H1 (cell line): ENCODE measurements around the gene UBA3. TPM values are rescaled to one million over a fixed set of nuclear protein-coding genes. Genes with fewer than 3 reads are reported as not detected.
A peak's percentile ranks its signal among the peaks of the same experiment; 100 is the strongest.

ENCODE experiments used
- CTCF ChIA-PET: fragments of 300-600 bp; sonication (Branson Sonifier 250); formaldehyde crosslinking; loops from one replicate; lab custom pipeline; 2021; ENCODE audit not compliant: partially characterized antibody; lab: Charles Lee
- POLR2A ChIA-PET: fragments of 300-600 bp; sonication (Branson Sonifier 250); formaldehyde crosslinking; loops from one replicate; lab custom pipeline; 2021; ENCODE audit warnings: inconsistent platforms; ENCODE audit not compliant: partially characterized antibody; lab: Charles Lee
- DNase-seq, 2 experiments: peaks; one replicate each; pipeline versions ENCODE4 v3.0.0 to v3.0.0-alpha.2; 2010 to 2022; ENCODE audit warnings: low spot score in 2 of 2, low read depth in 1 of 2, mixed read lengths in 1 of 2
- FAIRE-seq: peaks from 2 replicates; lab custom pipeline; 2011; peaks lifted over from hg19 to GRCh38; lab: Jason Lieb, UNC
- H2AFZ ChIP-seq: 2 replicates; pipeline ENCODE4 v1.8.1; 2012; ENCODE audit warnings: low read length, inconsistent platforms
- H2AK5ac ChIP-seq: 2 replicates; pipeline ENCODE4 v1.6.1; 2013; ENCODE audit warnings: low read depth, low read length
- H2BK120ac ChIP-seq: replicated peaks from 2 replicates; pipeline ENCODE3; 2013; ENCODE audit warnings: low read depth, low read length, inconsistent platforms
- H2BK12ac ChIP-seq: 2 replicates; pipeline ENCODE4 v1.6.1; 2013; ENCODE audit warnings: low read depth, low read length
- H2BK15ac ChIP-seq: 2 replicates; pipeline ENCODE4 v1.6.1; 2013; ENCODE audit warnings: low read length
- H2BK20ac ChIP-seq: 2 replicates; pipeline ENCODE4 v1.6.1; 2013; ENCODE audit warnings: low read length
- H2BK5ac ChIP-seq: 2 replicates; pipeline ENCODE4 v1.6.1; 2013; ENCODE audit warnings: low read depth, low read length
- H3K14ac ChIP-seq: 2 replicates; pipeline ENCODE4 v1.6.1; 2013; ENCODE audit warnings: inconsistent platforms; ENCODE audit not compliant: insufficient read length
- H3K18ac ChIP-seq: 2 replicates; pipeline ENCODE4 v1.6.1; 2013; ENCODE audit warnings: low read length; ENCODE audit errors: extremely low read depth
- H3K23ac ChIP-seq: 2 replicates; pipeline ENCODE4 v1.6.1; 2013; ENCODE audit warnings: inconsistent platforms; ENCODE audit not compliant: insufficient read length
- H3K23me2 ChIP-seq: 2 replicates; pipeline ENCODE4 v1.6.1; 2013; ENCODE audit warnings: low read depth, low read length
- H3K27ac ChIP-seq: 2 replicates; pipeline ENCODE4 v1.6.1; 2011; ENCODE audit warnings: low read depth, low read length, inconsistent platforms
- H3K27me3 ChIP-seq, 4 experiments: replicated peaks in 1 of 4; 1 replicate in 1 of 4; 2 replicates in 3 of 4; pipeline versions ENCODE4 v1.6.1 to v1.8.1; 2011 to 2013; ENCODE audit warnings: low read length in 3 of 4, mild to moderate bottlenecking in 3 of 4, inconsistent platforms in 2 of 4, mixed read lengths in 2 of 4, moderate library complexity in 1 of 4; ENCODE audit not compliant: control insufficient read depth in 3 of 4, insufficient read depth in 3 of 4; ENCODE audit errors: extremely low read depth in 1 of 4
- H3K36me3 ChIP-seq, 4 experiments: 2 replicates each; pipeline versions ENCODE4 v1.6.1 to v1.8.1; 2011 to 2013; ENCODE audit warnings: mild to moderate bottlenecking in 4 of 4, low read length in 3 of 4, moderate library complexity in 2 of 4, control low read depth in 1 of 4, inconsistent platforms in 1 of 4; ENCODE audit not compliant: insufficient read depth in 4 of 4, control insufficient read depth in 2 of 4
- H3K4ac ChIP-seq: replicated peaks from 2 replicates; pipeline ENCODE3; 2013; ENCODE audit warnings: low read length, low read depth, mixed read lengths, inconsistent platforms; ENCODE audit not compliant: insufficient read length
- H3K4me1 ChIP-seq, 4 experiments: replicated peaks in 1 of 4; 1 replicate in 1 of 4; 2 replicates in 3 of 4; pipeline versions ENCODE4 v1.6.1 to v1.8.1; 2011 to 2013; ENCODE audit warnings: low read length in 3 of 4, inconsistent platforms in 2 of 4, mixed read lengths in 1 of 4; ENCODE audit not compliant: insufficient read depth in 4 of 4, control insufficient read depth in 3 of 4
- H3K4me2 ChIP-seq, 2 experiments: 2 replicates each; pipeline versions ENCODE4 v1.6.1 to v1.8.1; 2011 to 2013; ENCODE audit warnings: low read depth in 2 of 2, low read length in 2 of 2, control low read depth in 1 of 2, inconsistent platforms in 1 of 2, mild to moderate bottlenecking in 1 of 2; ENCODE audit not compliant: insufficient read depth in 1 of 2
- H3K4me3 ChIP-seq, 4 experiments: fragments of 200-600, 300-600 bp in 1 of 4; sonication (generic), shearing (Covaris generic), sonication (Bioruptor Twin) in 1 of 4; 2 replicates each; pipeline versions ENCODE4 v1.5.1 to v1.8.1; 2011 to 2016; ENCODE audit warnings: low read length in 4 of 4, low read depth in 3 of 4, control low read depth in 2 of 4, inconsistent platforms in 2 of 4, mild to moderate bottlenecking in 2 of 4, mixed read lengths in 1 of 4, moderate library complexity in 1 of 4; ENCODE audit not compliant: insufficient read depth in 2 of 4; ENCODE audit errors: extremely low read depth in 1 of 4
- H3K56ac ChIP-seq: replicated peaks from 2 replicates; pipeline ENCODE3; 2013; ENCODE audit warnings: low read depth, mild to moderate bottlenecking, mixed read lengths, low read length, inconsistent platforms; ENCODE audit not compliant: insufficient read length
- H3K79me1 ChIP-seq: 2 replicates; pipeline ENCODE4 v1.6.1; 2013; ENCODE audit warnings: low read depth, low read length, control low read depth
- H3K79me2 ChIP-seq, 2 experiments: 2 replicates each; pipeline versions ENCODE4 v1.6.1 to v1.8.1; 2012 to 2013; ENCODE audit warnings: low read length in 2 of 2, mild to moderate bottlenecking in 2 of 2, inconsistent platforms in 1 of 2; ENCODE audit not compliant: insufficient read depth in 2 of 2, control insufficient read depth in 1 of 2
- H3K9ac ChIP-seq, 4 experiments: replicated peaks in 1 of 4; 1 replicate in 1 of 4; 2 replicates in 3 of 4; pipeline versions ENCODE4 v1.6.1 to v1.8.1; 2011 to 2013; ENCODE audit warnings: low read depth in 3 of 4, low read length in 3 of 4, control low read depth in 2 of 4, mild to moderate bottlenecking in 2 of 4, moderate library complexity in 2 of 4, inconsistent platforms in 1 of 4; ENCODE audit errors: extremely low read depth in 1 of 4
- H3K9me3 ChIP-seq, 2 experiments: 2 replicates each; pipeline versions ENCODE4 v1.6.1 to v1.8.1; 2012 to 2013; ENCODE audit warnings: mild to moderate bottlenecking in 2 of 2, moderate library complexity in 2 of 2, control low read depth in 1 of 2, inconsistent platforms in 1 of 2, low read depth in 1 of 2, low read length in 1 of 2, mixed read lengths in 1 of 2; ENCODE audit not compliant: insufficient read depth in 2 of 2
- H4K20me1 ChIP-seq, 2 experiments: replicated peaks in 1 of 2; 2 replicates each; pipeline versions ENCODE3 to v1.8.1; 2011 to 2013; ENCODE audit warnings: inconsistent platforms in 2 of 2, low read length in 2 of 2, mild to moderate bottlenecking in 1 of 2; ENCODE audit not compliant: insufficient read depth in 2 of 2, control insufficient read depth in 1 of 2
- H4K5ac ChIP-seq: 2 replicates; pipeline ENCODE4 v1.6.1; 2013; ENCODE audit warnings: low read length, low read depth, mixed read lengths, inconsistent platforms; ENCODE audit not compliant: insufficient read length
- H4K8ac ChIP-seq: 2 replicates; pipeline ENCODE4 v1.8.0; 2013; ENCODE audit warnings: mild to moderate bottlenecking, moderate library complexity, low read length, inconsistent platforms; ENCODE audit not compliant: insufficient read depth; ENCODE audit errors: extremely low read depth
- H4K91ac ChIP-seq: replicated peaks from 2 replicates; pipeline ENCODE3; 2013; ENCODE audit warnings: low read length, mixed read lengths, inconsistent platforms; ENCODE audit not compliant: insufficient read length
- ATF2 ChIP-seq: IDR thresholded peaks from 2 replicates; pipeline ENCODE4 v1.6.1; 2012; ENCODE audit warnings: low read length, inconsistent platforms
- CTCF ChIP-seq, 3 experiments: IDR thresholded peaks; 1 replicate in 2 of 3; 2 replicates in 1 of 3; pipeline versions ENCODE4 v1.5.1 to v1.6.1; 2011; ENCODE audit warnings: low read length in 3 of 3, mild to moderate bottlenecking in 3 of 3, inconsistent platforms in 2 of 3, low read depth in 1 of 3, moderate library complexity in 1 of 3; ENCODE audit not compliant: insufficient read depth in 1 of 3; ENCODE audit errors: control extremely low read depth in 1 of 3
- MAFK ChIP-seq: IDR thresholded peaks from 2 replicates; pipeline ENCODE4 v1.6.1; 2012; ENCODE audit warnings: low read depth, mild to moderate bottlenecking, improper control_type of control experiment, low read length
- POLR2A ChIP-seq, 2 experiments: IDR thresholded peaks; 1 replicate in 1 of 2; 2 replicates in 1 of 2; pipeline ENCODE4 v1.6.1; 2011; ENCODE audit warnings: low read depth in 2 of 2, low read length in 2 of 2, mild to moderate bottlenecking in 2 of 2; ENCODE audit errors: control extremely low read depth in 1 of 2
- POU5F1 ChIP-seq: IDR thresholded peaks from 2 replicates; pipeline ENCODE4 v1.6.1; 2011; ENCODE audit warnings: low read depth, mild to moderate bottlenecking, low read length, moderate library complexity
- RBBP5 ChIP-seq: IDR thresholded peaks from 2 replicates; pipeline ENCODE4 v1.7.1; 2012; ENCODE audit warnings: low read depth, mild to moderate bottlenecking, inconsistent platforms, low read length, moderate library complexity, borderline replicate concordance
- SRF ChIP-seq: IDR thresholded peaks from 2 replicates; pipeline ENCODE4 v1.6.1; 2011; ENCODE audit warnings: mild to moderate bottlenecking, low read depth, low read length, moderate library complexity
- TEAD4 ChIP-seq: IDR thresholded peaks from 2 replicates; pipeline ENCODE4 v1.6.1; 2012; ENCODE audit warnings: low read depth, low read length, inconsistent platforms, mixed read lengths
- WGBS, 2 experiments: shearing (Covaris generic) in 1 of 2; methylation state at CpG; one replicate each; pipeline versions ENCODE4 v1.1.6 to v1.1.7; 2013 to 2015; ENCODE audit warnings: low lambda C conversion rate in 2 of 2, mixed read lengths in 2 of 2, inconsistent platforms in 1 of 2, low coverage in 1 of 2, missing lambda C conversion rate in 1 of 2; ENCODE audit not compliant: insufficient replicate concordance in 2 of 2, insufficient coverage in 1 of 2, insufficient read length in 1 of 2; ENCODE audit errors: extremely low coverage in 1 of 2, missing lambda C conversion rate in 1 of 2; 5-methylcytosine and 5-hydroxymethylcytosine counted together
- polyA plus RNA-seq, 7 experiments: library from polyadenylated mRNA; depleted of rRNA in 3 of 7; stranded (reverse) in 5 of 7; unstranded in 2 of 7; fragments of >200 nt in 5 of 7; fragments of 200-250 nt in 2 of 7; gene quantifications; 1 replicate in 5 of 7; 2 replicates in 1 of 7; 4 replicates in 1 of 7; pipeline versions ENCODE4 v1.2.1 to v1.2.3, GENCODE V29; 2011 to 2013; ENCODE audit warnings: missing spikeins in 2 of 7, mixed read lengths in 2 of 7
- total RNA-seq: library from RNA; stranded (reverse); fragmentation: NEBNext Ultra II Directional; extraction: Animal tissue kit (Norgen Biotek cat#: 25700); gene quantifications from 2 replicates; pipeline ENCODE4 v1.2.1, GENCODE V29; 2021

UBA3 gene
- total and polyA plus RNA-seq, 2 of the 8 experiments (the other 6 are each of a cell fraction or from before 2014, with no cell fraction given), result 40.8 to 97.8 TPM

GRCh38 chr3:69120879-69121464, 40.8 kb upstream of the UBA3 start:
- ChIA-PET CTCF (interaction anchor here (0.6 to 6.3 kb wide), 41 partner anchors 9 to 1121 kb away, joined by 3 to 59 read pairs (median 4); no protein-coding TSS in a partner anchor), POLR2A (interaction anchor here (0.8 to 1.4 kb wide), 2 partner anchors 23 to 41 kb away, joined by 3 to 5 read pairs; partner anchors contain the start of gene UBA3)
- Histone ChIP-seq H3K18ac (no peak overlapping the region), H2BK12ac (no peak overlapping the region), H2BK20ac (no peak overlapping the region), H3K4me3 (no peak overlapping the region), H2BK15ac (no peak overlapping the region), H3K4ac (no peak overlapping the region), H3K9ac (no peak overlapping the region), H3K9me3 (no peaks in the 10 kb centered on the region), H3K56ac (no peak overlapping the region), H2BK5ac (no peak overlapping the region), H3K14ac (no peak overlapping the region), H3K4me2 (no peak overlapping the region), H3K23ac (no peak overlapping the region), H2AFZ (no peak overlapping the region), H3K23me2 (no peaks in the 10 kb centered on the region), H3K79me1 (no peaks in the 10 kb centered on the region), H2AK5ac (no peak overlapping the region), H3K79me2 (no peaks in the 10 kb centered on the region), H4K8ac (no peak overlapping the region), H3K27ac (no peak overlapping the region), H3K4me1 (no peaks in the 10 kb centered on the region), H4K5ac (no peak overlapping the region), H3K27me3 (no peaks in the 10 kb centered on the region), H4K91ac (no peak overlapping the region), H3K36me3 (no peaks in the 10 kb centered on the region), H2BK120ac (no peak overlapping the region), H4K20me1 (no peaks in the 10 kb centered on the region)
- 20% methylated on average over 1 of the region's 1 CpG; no CpG with 5 or more reads in 1 of the 2 experiments for WGBS, 2 experiments
- DNase-seq (peak; percentile 70 to 91), FAIRE-seq (peak; percentile 99)
- TF ChIP-seq MAFK, result no peak
- no peak for TF ChIP-seq ATF2
- TF ChIP-seq CTCF (IDR thresholded peaks at IDR 0.05; ENCODE audit: control extremely low read depth in 1 of 3, insufficient read depth in 1 of 3, low read depth in 1 of 3, low read length in 3 of 3), result peak in 2 of 3 experiments; percentile 81 to 95; a peak in 3 of 4 replicates
- TF ChIP-seq POU5F1, result no peak
- TF ChIP-seq TEAD4, result 0 out of 2 replicates have a peak, but pooled peaks have one; percentile 4
- TF ChIP-seq POLR2A (IDR thresholded peaks at IDR 0.05; ENCODE audit: control extremely low read depth in 1 of 2, low read depth in 2 of 2, low read length in 2 of 2), result no peak
- TF ChIP-seq RBBP5, result no peak
- no peak for TF ChIP-seq SRF
